Daoy (cell line): ENCODE measurements around the gene CHDH. TPM values are rescaled to one million over a fixed set of nuclear protein-coding genes. Genes with fewer than 3 reads are reported as not detected.

Experiments used
- DNase-seq: peaks from one replicate; pipeline ENCODE4 v3.0.0-alpha.2; 2015; ENCODE audit warnings: low read depth
- total RNA-seq: library from RNA; depleted of rRNA; stranded (reverse); fragments of >200 nt; shearing (Covaris generic); gene quantifications from 2 replicates; pipeline ENCODE4 v1.2.3, GENCODE V29; 2014; rRNA removed

The CHDH gene
- total RNA-seq = 6.2 TPM in 2 replicates

DNA sequence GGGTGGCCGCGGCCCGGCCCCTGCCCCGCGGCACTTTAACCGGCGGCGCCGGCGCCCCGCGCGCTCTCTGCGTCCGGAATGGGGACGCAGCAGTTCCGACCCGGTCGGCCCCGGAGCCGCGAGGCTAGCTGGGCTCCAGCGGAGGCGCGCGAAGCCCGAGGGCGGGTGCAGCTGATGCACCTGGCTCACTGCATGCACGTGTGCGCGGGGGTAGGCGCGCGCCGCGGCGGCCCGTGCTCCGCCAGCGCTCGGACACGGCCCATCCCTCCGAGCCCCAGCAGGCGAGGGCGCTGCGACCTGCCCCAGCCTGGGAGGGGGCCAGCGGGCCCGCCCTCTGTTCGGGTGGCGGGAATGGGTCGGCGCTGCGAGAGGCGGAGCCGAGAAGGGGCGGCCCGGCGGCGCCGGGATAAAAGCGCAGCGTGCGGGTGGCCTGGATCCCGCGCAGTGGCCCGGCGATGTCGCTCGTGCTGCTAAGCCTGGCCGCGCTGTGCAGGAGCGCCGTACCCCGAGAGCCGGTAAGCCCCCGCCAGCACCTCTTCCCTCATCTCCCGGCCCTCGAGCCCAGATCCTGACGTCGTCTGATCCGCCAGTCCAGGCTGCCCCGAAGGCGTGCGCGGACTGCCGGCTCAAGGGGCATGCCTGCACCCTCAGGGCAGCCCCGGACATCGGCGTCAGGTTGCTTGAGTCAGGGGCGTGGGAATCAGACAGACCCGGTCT is at the start of gene CHDH, which contains the start of gene IL17RB:
Gene CHDH (minus strand): TSS at position 286 of the 717 bp plus-strand sequence. CDS start 22,411 bp downstream, outside the sequence.
Gene IL17RB (plus strand): TSS at position 435 of the 717 bp plus-strand sequence. CDS start 21 bp downstream, at position 456.
- DNase-seq = peak; percentile 57

- no peak for DNase-seq
Observed at GRCh38 chr3:53892286-53892637, 46.0 kb upstream of the CHDH start.

GRCh38 chr3:53891497-53892285 is 45.5 kb upstream of the CHDH start, which contains the start of gene SELENOK:
Gene SELENOK, minus strand, starts transcription at chr3:53891859.
- DNase-seq = peak; percentile 97

DNA sequence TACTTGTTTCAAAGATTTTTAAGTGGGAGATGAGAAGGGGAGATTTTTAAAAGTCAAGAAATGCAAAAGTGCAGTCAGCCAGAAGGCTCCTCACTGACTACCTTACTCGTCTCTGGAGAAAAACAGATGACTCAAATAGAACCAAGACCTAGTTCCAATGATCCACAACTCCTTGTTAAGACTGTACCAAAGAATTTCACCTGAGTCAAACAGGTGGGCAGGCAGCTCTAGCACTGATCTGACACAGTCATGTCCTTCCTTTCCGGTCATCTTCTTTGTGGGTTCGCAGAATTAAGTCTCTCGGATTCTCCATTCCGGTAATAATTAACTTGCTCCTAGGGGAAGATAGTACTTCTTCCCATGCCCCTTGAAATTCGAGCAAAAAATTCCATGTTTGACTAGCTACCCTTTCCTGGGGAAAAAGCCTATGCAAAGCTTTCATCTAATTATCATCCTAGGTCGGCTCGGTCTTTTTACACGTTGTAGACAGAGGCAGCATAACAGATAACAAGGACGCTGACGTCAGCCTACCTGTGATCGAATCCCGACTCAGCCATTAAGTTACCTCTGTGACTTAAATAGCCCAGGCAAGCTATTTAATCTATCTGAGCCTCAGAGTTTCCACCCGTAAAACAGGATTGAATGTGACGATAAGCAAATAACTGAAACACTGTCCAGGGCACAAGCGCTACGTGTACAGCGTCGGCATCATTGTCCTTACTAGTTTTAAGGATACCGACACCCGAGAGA is 44.7 kb upstream of the CHDH start:
- DNase-seq = no peak

DNA sequence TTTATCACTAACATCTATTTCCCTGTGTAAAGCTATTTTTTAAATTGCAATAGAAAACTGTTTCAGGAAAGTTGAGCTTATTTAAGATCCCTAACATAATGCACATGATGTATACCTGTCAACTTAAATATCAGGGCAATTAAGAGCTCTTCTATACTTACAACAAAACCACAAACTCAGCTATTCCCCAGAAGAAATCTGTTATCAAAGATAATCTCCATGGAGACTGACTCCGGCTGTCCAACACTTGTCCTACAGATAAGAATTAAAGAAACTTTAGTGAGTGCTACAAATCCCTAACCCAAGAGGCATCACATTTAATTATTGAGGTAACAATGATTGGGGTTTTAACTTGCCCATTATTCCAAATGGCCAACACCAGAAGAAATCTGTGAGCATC is 42.0 kb upstream of the CHDH start:
- DNase-seq = no peak

- no peak for DNase-seq
Observed at GRCh38 chr3:53887446-53887845, 41.2 kb upstream of the CHDH start.

DNA sequence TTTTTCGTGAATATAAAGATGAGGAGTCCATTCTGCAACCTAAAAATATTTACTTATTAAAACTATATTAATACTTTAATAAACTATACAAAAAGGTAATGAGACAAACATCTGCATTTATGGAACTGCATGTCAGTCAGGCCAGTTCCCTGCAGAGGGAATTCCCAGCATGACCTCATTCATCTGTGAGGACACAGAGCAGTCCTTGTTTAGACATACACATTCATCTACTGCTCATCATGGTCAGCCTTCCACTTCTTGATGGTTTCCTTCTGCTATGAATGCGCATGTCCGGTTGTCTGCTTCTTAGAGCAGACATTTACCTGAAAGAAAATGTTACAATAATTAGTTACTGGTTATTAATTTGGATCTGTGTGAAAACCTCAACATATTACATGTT is 39.0 kb upstream of the CHDH start:
- DNase-seq = peak; percentile 13

DNA sequence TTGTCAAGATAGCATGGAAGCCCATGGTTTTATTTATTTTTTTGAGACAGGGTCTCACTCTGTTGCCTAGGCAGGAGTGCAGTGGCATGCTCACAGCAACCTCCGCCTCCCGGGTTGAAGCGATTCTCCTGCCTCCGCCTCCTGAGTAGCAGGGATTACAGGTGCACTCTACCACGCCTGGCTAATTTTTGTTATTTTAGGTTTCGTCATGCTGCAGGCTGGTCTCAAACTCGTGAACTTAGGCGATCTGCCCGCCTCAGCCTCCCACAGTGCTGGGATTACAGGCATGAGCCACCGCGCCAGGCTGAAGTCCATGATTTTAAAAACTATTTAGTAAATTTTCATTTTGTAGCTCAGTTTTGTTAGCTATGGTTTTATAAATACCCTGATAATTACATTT is 38.4 kb upstream of the CHDH start:
- no peak for DNase-seq

DNA sequence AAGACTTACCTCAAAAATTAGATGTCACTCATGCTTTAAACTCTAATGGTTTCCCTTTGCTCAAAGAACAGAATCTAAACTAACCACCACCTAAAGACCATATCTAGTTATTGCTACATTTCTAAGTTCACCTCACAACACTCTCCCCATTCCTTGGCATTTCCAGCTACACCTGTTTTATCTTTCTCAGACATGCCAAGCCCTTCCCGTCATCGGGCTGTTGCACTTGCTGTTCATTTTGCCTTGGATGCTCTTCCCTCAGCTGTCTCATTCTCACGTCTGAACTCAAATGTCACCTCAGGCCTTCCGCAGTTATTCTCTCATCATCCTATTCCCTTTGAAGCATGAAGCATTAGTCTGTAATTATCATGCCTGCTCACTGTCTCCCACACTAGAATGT is 36.8 kb upstream of the CHDH start:
- no peak for DNase-seq

DNA sequence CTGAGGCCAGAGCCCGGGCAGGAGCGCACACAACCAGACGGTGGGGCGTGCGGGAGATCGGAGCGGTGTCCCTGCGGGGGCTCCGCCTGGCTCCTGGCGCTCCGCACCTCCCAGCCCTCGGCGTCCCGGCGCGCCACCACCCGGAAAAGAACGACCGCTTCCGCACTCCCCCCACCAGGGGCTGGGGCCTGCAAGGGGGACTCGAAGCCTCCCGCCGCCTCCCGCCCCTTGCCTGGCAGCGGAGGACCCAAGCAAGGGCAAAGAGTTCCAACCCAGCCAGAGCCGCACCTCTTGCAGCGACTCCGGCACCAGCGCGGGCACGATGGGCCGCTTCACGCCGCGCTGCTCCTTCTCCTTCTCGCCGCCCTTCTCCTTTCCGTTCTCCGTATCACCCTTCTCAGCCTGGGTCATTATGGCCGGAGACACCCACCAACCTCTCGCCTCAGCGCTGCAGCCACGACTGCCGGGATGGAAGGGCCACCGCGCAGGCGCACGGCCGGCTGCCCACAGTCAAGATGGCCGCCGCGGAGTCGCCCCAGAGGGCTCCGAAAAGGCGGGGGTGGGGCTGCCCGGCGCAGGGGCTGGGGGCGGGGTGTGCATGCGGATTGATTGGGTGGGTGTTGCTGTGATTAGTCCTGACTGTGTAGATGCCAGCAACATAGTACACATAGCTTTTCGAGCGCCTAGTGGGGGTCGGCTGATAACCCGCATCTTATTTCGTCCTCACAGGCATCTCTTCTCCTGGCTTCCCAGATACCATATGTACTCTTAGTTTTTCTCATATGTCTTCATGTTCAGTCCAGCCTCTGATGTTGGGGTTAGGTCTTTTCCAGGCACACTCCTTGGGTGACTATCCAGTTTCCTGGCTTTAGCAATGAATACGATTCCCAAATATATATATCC is 35.7 kb upstream of the CHDH start, which contains the start of gene ACTR8:
Gene ACTR8 (minus strand): TSS at position 462 of the 903 bp plus-strand sequence. CDS start 51 bp downstream, at position 411.
- DNase-seq = peak; percentile 83

GRCh38 chr3:53880396-53881345 is 34.5 kb upstream of the CHDH start:
- peak; percentile 2 for DNase-seq

GRCh38 chr3:53865732-53866499 is 19.7 kb upstream of the CHDH start:
- no peak for DNase-seq

DNA sequence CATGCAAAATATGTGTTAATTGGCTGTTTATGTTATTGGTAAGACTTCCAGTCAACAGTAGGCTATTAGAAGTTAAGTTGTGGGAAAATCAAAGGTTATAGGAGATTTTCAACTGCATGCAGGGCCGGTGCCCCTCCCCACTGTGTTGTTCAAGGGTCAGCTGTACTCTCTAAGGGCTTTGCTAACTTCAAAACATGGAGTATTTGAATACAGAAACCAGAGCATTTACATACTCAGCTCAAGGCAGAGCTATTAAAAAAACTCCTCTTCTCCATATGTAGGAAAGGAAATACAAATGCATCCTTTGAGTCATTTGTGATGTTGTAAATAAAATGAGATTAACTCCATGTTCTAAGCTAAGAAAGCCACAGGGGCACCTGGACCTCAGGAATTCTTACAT is 16.9 kb upstream of the CHDH start:
- no peak for DNase-seq

- no peak for DNase-seq
Observed at GRCh38 chr3:53862241-53862640, 16.0 kb upstream of the CHDH start.

- DNase-seq = no peak
Observed at GRCh38 chr3:53860196-53860595, 14.0 kb upstream of the CHDH start.

GRCh38 chr3:53859178-53859577 is 13.0 kb upstream of the CHDH start:
- no peak for DNase-seq

- DNase-seq = no peak
Observed at GRCh38 chr3:53858096-53858741, 12.0 kb upstream of the CHDH start.

GRCh38 chr3:53856964-53857363 is 10.7 kb upstream of the CHDH start:
- DNase-seq = no peak

GRCh38 chr3:53850895-53851294 is 4.7 kb upstream of the CHDH start:
- DNase-seq = peak; percentile 20
